GM23248 (cell line): ENCODE results near the gene HOXD13.

Experiments used
- EZH2 ChIP-seq: fragments of 200-600 bp; sonication (generic); IDR thresholded peaks from 2 replicates; pipeline ENCODE4 v1.6.1; 2018; ENCODE audit warnings: antibody characterized with exemption, mild to moderate bottlenecking; ENCODE audit not compliant: insufficient read depth, poor library complexity, severe bottlenecking
- EZH2phosphoT487 ChIP-seq: fragments of 200-600 bp; sonication (generic); IDR thresholded peaks from 2 replicates; pipeline ENCODE4 v1.6.1; 2018; ENCODE audit warnings: antibody characterized with exemption, moderate library complexity, mild to moderate bottlenecking, low read depth; ENCODE audit not compliant: insufficient read depth

DNA sequence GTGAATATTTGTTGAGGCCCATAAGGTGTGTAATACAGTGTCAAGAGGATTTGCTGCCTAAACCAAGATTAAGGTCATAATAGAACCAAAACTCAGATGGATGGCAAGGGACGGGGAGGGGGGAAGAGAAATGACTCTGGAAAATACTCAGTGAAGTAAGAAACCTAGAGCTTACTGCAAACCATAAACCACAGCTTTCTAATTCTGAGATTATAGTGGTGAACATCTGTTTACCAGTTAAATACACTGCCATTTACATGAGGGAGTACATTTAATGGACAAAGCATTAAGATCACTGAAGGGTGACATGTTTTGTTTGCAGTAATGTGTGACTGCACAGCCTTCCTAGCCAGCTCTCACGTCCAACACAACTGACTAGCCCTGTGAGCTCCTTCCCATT is 28.6 kb upstream of the HOXD13 start:
- TF ChIP-seq EZH2 (no peak), EZH2phosphoT487 (no peak)
